H1 (cell line): ENCODE data around the gene CUL2. TPM values are rescaled to one million over a fixed set of nuclear protein-coding genes. Genes with fewer than 3 reads are reported as not detected.

Experiments
- CTCF ChIA-PET: fragments of 300-600 bp; sonication (Branson Sonifier 250); formaldehyde crosslinking; loops from one replicate; lab custom pipeline; 2021; ENCODE audit not compliant: partially characterized antibody; lab: Charles Lee
- POLR2A ChIA-PET: fragments of 300-600 bp; sonication (Branson Sonifier 250); formaldehyde crosslinking; loops from one replicate; lab custom pipeline; 2021; ENCODE audit warnings: inconsistent platforms; ENCODE audit not compliant: partially characterized antibody; lab: Charles Lee
- DNase-seq, 2 experiments: peaks; one replicate each; pipeline versions ENCODE4 v3.0.0 to v3.0.0-alpha.2; 2010 to 2022; ENCODE audit warnings: low spot score in 2 of 2, low read depth in 1 of 2, mixed read lengths in 1 of 2
- FAIRE-seq: peaks from 2 replicates; lab custom pipeline; 2011; peaks lifted over from hg19 to GRCh38; lab: Jason Lieb, UNC
- H2AFZ ChIP-seq: 2 replicates; pipeline ENCODE4 v1.8.1; 2012; ENCODE audit warnings: low read length, inconsistent platforms
- H2AK5ac ChIP-seq: 2 replicates; pipeline ENCODE4 v1.6.1; 2013; ENCODE audit warnings: low read depth, low read length
- H2BK120ac ChIP-seq: replicated peaks from 2 replicates; pipeline ENCODE3; 2013; ENCODE audit warnings: low read depth, low read length, inconsistent platforms
- H2BK12ac ChIP-seq: 2 replicates; pipeline ENCODE4 v1.6.1; 2013; ENCODE audit warnings: low read depth, low read length
- H2BK15ac ChIP-seq: 2 replicates; pipeline ENCODE4 v1.6.1; 2013; ENCODE audit warnings: low read length
- H2BK20ac ChIP-seq: 2 replicates; pipeline ENCODE4 v1.6.1; 2013; ENCODE audit warnings: low read length
- H2BK5ac ChIP-seq: 2 replicates; pipeline ENCODE4 v1.6.1; 2013; ENCODE audit warnings: low read depth, low read length
- H3K14ac ChIP-seq: 2 replicates; pipeline ENCODE4 v1.6.1; 2013; ENCODE audit warnings: inconsistent platforms; ENCODE audit not compliant: insufficient read length
- H3K18ac ChIP-seq: 2 replicates; pipeline ENCODE4 v1.6.1; 2013; ENCODE audit warnings: low read length; ENCODE audit errors: extremely low read depth
- H3K23ac ChIP-seq: 2 replicates; pipeline ENCODE4 v1.6.1; 2013; ENCODE audit warnings: inconsistent platforms; ENCODE audit not compliant: insufficient read length
- H3K23me2 ChIP-seq: 2 replicates; pipeline ENCODE4 v1.6.1; 2013; ENCODE audit warnings: low read depth, low read length
- H3K27ac ChIP-seq: 2 replicates; pipeline ENCODE4 v1.6.1; 2011; ENCODE audit warnings: low read depth, low read length, inconsistent platforms
- H3K27me3 ChIP-seq, 4 experiments: replicated peaks in 1 of 4; 1 replicate in 1 of 4; 2 replicates in 3 of 4; pipeline versions ENCODE4 v1.6.1 to v1.8.1; 2011 to 2013; ENCODE audit warnings: low read length in 3 of 4, mild to moderate bottlenecking in 3 of 4, inconsistent platforms in 2 of 4, mixed read lengths in 2 of 4, moderate library complexity in 1 of 4; ENCODE audit not compliant: control insufficient read depth in 3 of 4, insufficient read depth in 3 of 4; ENCODE audit errors: extremely low read depth in 1 of 4
- H3K36me3 ChIP-seq, 4 experiments: 2 replicates each; pipeline versions ENCODE4 v1.6.1 to v1.8.1; 2011 to 2013; ENCODE audit warnings: mild to moderate bottlenecking in 4 of 4, low read length in 3 of 4, moderate library complexity in 2 of 4, control low read depth in 1 of 4, inconsistent platforms in 1 of 4; ENCODE audit not compliant: insufficient read depth in 4 of 4, control insufficient read depth in 2 of 4
- H3K4ac ChIP-seq: replicated peaks from 2 replicates; pipeline ENCODE3; 2013; ENCODE audit warnings: low read length, low read depth, mixed read lengths, inconsistent platforms; ENCODE audit not compliant: insufficient read length
- H3K4me1 ChIP-seq, 4 experiments: replicated peaks in 1 of 4; 1 replicate in 1 of 4; 2 replicates in 3 of 4; pipeline versions ENCODE4 v1.6.1 to v1.8.1; 2011 to 2013; ENCODE audit warnings: low read length in 3 of 4, inconsistent platforms in 2 of 4, mixed read lengths in 1 of 4; ENCODE audit not compliant: insufficient read depth in 4 of 4, control insufficient read depth in 3 of 4
- H3K4me2 ChIP-seq, 2 experiments: 2 replicates each; pipeline versions ENCODE4 v1.6.1 to v1.8.1; 2011 to 2013; ENCODE audit warnings: low read depth in 2 of 2, low read length in 2 of 2, control low read depth in 1 of 2, inconsistent platforms in 1 of 2, mild to moderate bottlenecking in 1 of 2; ENCODE audit not compliant: insufficient read depth in 1 of 2
- H3K4me3 ChIP-seq, 4 experiments: fragments of 200-600, 300-600 bp in 1 of 4; sonication (generic), shearing (Covaris generic), sonication (Bioruptor Twin) in 1 of 4; 2 replicates each; pipeline versions ENCODE4 v1.5.1 to v1.8.1; 2011 to 2016; ENCODE audit warnings: low read length in 4 of 4, low read depth in 3 of 4, control low read depth in 2 of 4, inconsistent platforms in 2 of 4, mild to moderate bottlenecking in 2 of 4, mixed read lengths in 1 of 4, moderate library complexity in 1 of 4; ENCODE audit not compliant: insufficient read depth in 2 of 4; ENCODE audit errors: extremely low read depth in 1 of 4
- H3K56ac ChIP-seq: replicated peaks from 2 replicates; pipeline ENCODE3; 2013; ENCODE audit warnings: low read depth, mild to moderate bottlenecking, mixed read lengths, low read length, inconsistent platforms; ENCODE audit not compliant: insufficient read length
- H3K79me1 ChIP-seq: 2 replicates; pipeline ENCODE4 v1.6.1; 2013; ENCODE audit warnings: low read depth, low read length, control low read depth
- H3K79me2 ChIP-seq, 2 experiments: 2 replicates each; pipeline versions ENCODE4 v1.6.1 to v1.8.1; 2012 to 2013; ENCODE audit warnings: low read length in 2 of 2, mild to moderate bottlenecking in 2 of 2, inconsistent platforms in 1 of 2; ENCODE audit not compliant: insufficient read depth in 2 of 2, control insufficient read depth in 1 of 2
- H3K9ac ChIP-seq, 4 experiments: replicated peaks in 1 of 4; 1 replicate in 1 of 4; 2 replicates in 3 of 4; pipeline versions ENCODE4 v1.6.1 to v1.8.1; 2011 to 2013; ENCODE audit warnings: low read depth in 3 of 4, low read length in 3 of 4, control low read depth in 2 of 4, mild to moderate bottlenecking in 2 of 4, moderate library complexity in 2 of 4, inconsistent platforms in 1 of 4; ENCODE audit errors: extremely low read depth in 1 of 4
- H3K9me3 ChIP-seq, 2 experiments: 2 replicates each; pipeline versions ENCODE4 v1.6.1 to v1.8.1; 2012 to 2013; ENCODE audit warnings: mild to moderate bottlenecking in 2 of 2, moderate library complexity in 2 of 2, control low read depth in 1 of 2, inconsistent platforms in 1 of 2, low read depth in 1 of 2, low read length in 1 of 2, mixed read lengths in 1 of 2; ENCODE audit not compliant: insufficient read depth in 2 of 2
- H4K20me1 ChIP-seq, 2 experiments: replicated peaks in 1 of 2; 2 replicates each; pipeline versions ENCODE3 to v1.8.1; 2011 to 2013; ENCODE audit warnings: inconsistent platforms in 2 of 2, low read length in 2 of 2, mild to moderate bottlenecking in 1 of 2; ENCODE audit not compliant: insufficient read depth in 2 of 2, control insufficient read depth in 1 of 2
- H4K5ac ChIP-seq: 2 replicates; pipeline ENCODE4 v1.6.1; 2013; ENCODE audit warnings: low read length, low read depth, mixed read lengths, inconsistent platforms; ENCODE audit not compliant: insufficient read length
- H4K8ac ChIP-seq: 2 replicates; pipeline ENCODE4 v1.8.0; 2013; ENCODE audit warnings: mild to moderate bottlenecking, moderate library complexity, low read length, inconsistent platforms; ENCODE audit not compliant: insufficient read depth; ENCODE audit errors: extremely low read depth
- H4K91ac ChIP-seq: replicated peaks from 2 replicates; pipeline ENCODE3; 2013; ENCODE audit warnings: low read length, mixed read lengths, inconsistent platforms; ENCODE audit not compliant: insufficient read length
- HDAC2 ChIP-seq, 2 experiments: fragments of 300-600 bp in 1 of 2; sonication (generic) in 1 of 2; IDR thresholded peaks; 2 replicates each; pipeline ENCODE4 v1.6.1; 2011 to 2012; ENCODE audit warnings: low read depth in 2 of 2, low read length in 2 of 2, mild to moderate bottlenecking in 2 of 2, moderate library complexity in 2 of 2, borderline replicate concordance in 1 of 2, inconsistent platforms in 1 of 2
- MAFK ChIP-seq: IDR thresholded peaks from 2 replicates; pipeline ENCODE4 v1.6.1; 2012; ENCODE audit warnings: low read depth, mild to moderate bottlenecking, improper control_type of control experiment, low read length
- PHF8 ChIP-seq: fragments of 200-600 bp; sonication (generic); conservative IDR thresholded peaks from 2 replicates; pipeline ENCODE4 v1.7.1; 2012; ENCODE audit warnings: low read depth, mild to moderate bottlenecking, inconsistent platforms, low read length, moderate library complexity
- RAD21 ChIP-seq, 2 experiments: IDR thresholded peaks in 1 of 2; conservative IDR thresholded peaks in 1 of 2; 2 replicates each; pipeline ENCODE4 v1.6.1; 2011; ENCODE audit warnings: low read depth in 2 of 2, low read length in 2 of 2, improper control_type of control experiment in 1 of 2, inconsistent platforms in 1 of 2, mild to moderate bottlenecking in 1 of 2, moderate library complexity in 1 of 2
- RBBP5 ChIP-seq: IDR thresholded peaks from 2 replicates; pipeline ENCODE4 v1.7.1; 2012; ENCODE audit warnings: low read depth, mild to moderate bottlenecking, inconsistent platforms, low read length, moderate library complexity, borderline replicate concordance
- WGBS, 2 experiments: shearing (Covaris generic) in 1 of 2; methylation state at CpG; one replicate each; pipeline versions ENCODE4 v1.1.6 to v1.1.7; 2013 to 2015; ENCODE audit warnings: low lambda C conversion rate in 2 of 2, mixed read lengths in 2 of 2, inconsistent platforms in 1 of 2, low coverage in 1 of 2, missing lambda C conversion rate in 1 of 2; ENCODE audit not compliant: insufficient replicate concordance in 2 of 2, insufficient coverage in 1 of 2, insufficient read length in 1 of 2; ENCODE audit errors: extremely low coverage in 1 of 2, missing lambda C conversion rate in 1 of 2; 5-methylcytosine and 5-hydroxymethylcytosine counted together
- polyA plus RNA-seq, 7 experiments: library from polyadenylated mRNA; depleted of rRNA in 3 of 7; stranded (reverse) in 5 of 7; unstranded in 2 of 7; fragments of >200 nt in 5 of 7; fragments of 200-250 nt in 2 of 7; gene quantifications; 1 replicate in 5 of 7; 2 replicates in 1 of 7; 4 replicates in 1 of 7; pipeline versions ENCODE4 v1.2.1 to v1.2.3, GENCODE V29; 2011 to 2013; ENCODE audit warnings: missing spikeins in 2 of 7, mixed read lengths in 2 of 7
- total RNA-seq: library from RNA; stranded (reverse); fragmentation: NEBNext Ultra II Directional; extraction: Animal tissue kit (Norgen Biotek cat#: 25700); gene quantifications from 2 replicates; pipeline ENCODE4 v1.2.1, GENCODE V29; 2021

CUL2 gene
- total and polyA plus RNA-seq, 2 of the 8 experiments (the other 6 are each of a cell fraction or from before 2014, with no cell fraction given): 10.2 to 43.1 TPM

- peak overlapping the region; percentile 97 for H4K8ac ChIP-seq
- peak overlapping the region; percentile 78 for H4K5ac ChIP-seq
- H3K79me2 ChIP-seq: peaks cover 0 to 24% of the 10 kb centered on the region in 2 experiments; a peak in 2 of 4 replicates
- POLR2A ChIA-PET: interaction anchor here (0.6 to 1.7 kb wide), 9 partner anchors 15 to 439 kb away, joined by 3 to 14 read pairs (median 3); no protein-coding TSS in a partner anchor
- DNase-seq (peak in 1 of 2 experiments; percentile 69), FAIRE-seq (no peak)
- peak overlapping the region; percentile 62 for H3K18ac ChIP-seq
- CTCF ChIA-PET: interaction anchor here (0.6 to 2.4 kb wide), 8 partner anchors 15 to 962 kb away, joined by 3 to 13 read pairs (median 6); no protein-coding TSS in a partner anchor
- H2BK20ac ChIP-seq: no peak overlapping the region
- H3K14ac ChIP-seq: no peak overlapping the region
- no peaks in the 10 kb centered on the region for H4K20me1 ChIP-seq
- no peak overlapping the region for H2AK5ac ChIP-seq
- peaks cover 3% of the 10 kb centered on the region; the same call in 1 of the 2 replicates for H3K23me2 ChIP-seq
- H4K91ac ChIP-seq: no peak overlapping the region
- no peak overlapping the region for H3K56ac ChIP-seq
- H2AFZ ChIP-seq: peak overlapping the region; percentile 6; the same call in 1 of the 2 replicates
- H3K4me1 ChIP-seq: peaks cover 0 to 3% (median 1%) of the 10 kb centered on the region in 4 experiments; a peak in 3 of 7 replicates
- peak overlapping the region; percentile 82; the same call in 1 of the 2 replicates for H2BK5ac ChIP-seq
- no peak overlapping the region for H2BK12ac ChIP-seq
- peak overlapping the region; percentile 91 for H3K27ac ChIP-seq
- no peak overlapping the region for H2BK15ac ChIP-seq
- no peaks in the 10 kb centered on the region for H3K79me1 ChIP-seq
- H3K4me2 ChIP-seq: peak overlapping the region; percentile 56 to 64
- H2BK120ac ChIP-seq: no peak overlapping the region
- peak overlapping the region; percentile 59 to 87 (median 81) for H3K4me3 ChIP-seq
- no peaks in the 10 kb centered on the region for H3K36me3 ChIP-seq
- peak overlapping the region; percentile 89 to 94 (median 93) for H3K9ac ChIP-seq
- H3K27me3 ChIP-seq: no peaks in the 10 kb centered on the region; a peak in 1 of 7 replicates
- TF ChIP-seq HDAC2 (IDR thresholded peaks at IDR 0.05; ENCODE audit: borderline replicate concordance in 1 of 2, low read depth in 2 of 2, low read length in 2 of 2): 0 out of 4 replicates have a peak, but pooled peaks of 1 of the 2 experiments have one; percentile 58
- no peak for TF ChIP-seq MAFK
- peak; percentile 88; the same call in 1 of the 2 replicates for TF ChIP-seq PHF8
- no peak for TF ChIP-seq RAD21 (IDR thresholded peaks at IDR 0.05 in 1 of 2, conservative IDR thresholded peaks at IDR 0.05 in 1 of 2; ENCODE audit: low read depth in 2 of 2, low read length in 2 of 2)
- peak; percentile 65 for TF ChIP-seq RBBP5
- TF ChIP-seq, all 59 proteins: peak for 3
- H3K23ac ChIP-seq: no peak overlapping the region
- peak overlapping the region; percentile 85 for H3K4ac ChIP-seq
- WGBS, 2 experiments: 3% methylated on average over 46 of the region's 56 CpGs; no CpG with 5 or more reads in 1 of the 2 experiments
- no peaks in the 10 kb centered on the region; a peak in 1 of 4 replicates for H3K9me3 ChIP-seq
These were observed 37.2 kb upstream of the CUL2 start for GRCh38 chr10:35127289-35127891.
